H1 (cell line): Measurements from ENCODE around the gene MAPK8IP3. TPM values are rescaled to one million over a fixed set of nuclear protein-coding genes. Genes with fewer than 3 reads are reported as not detected.

ENCODE experiments used
- E2F6 ChIP-seq: IDR thresholded peaks from 2 replicates; pipeline ENCODE4 v1.6.1; 2012; ENCODE audit warnings: inconsistent platforms
- GABPA ChIP-seq: IDR thresholded peaks from 2 replicates; pipeline ENCODE4 v1.6.1; 2011; ENCODE audit warnings: mild to moderate bottlenecking, low read length, moderate library complexity, borderline replicate concordance; ENCODE audit not compliant: insufficient read depth
- KDM4A ChIP-seq: IDR thresholded peaks from one replicate; pipeline ENCODE4 v1.7.1; 2012; ENCODE audit warnings: low read depth, mild to moderate bottlenecking, moderate library complexity, low read length, inconsistent platforms; ENCODE audit not compliant: severe bottlenecking
- SIRT6 ChIP-seq: IDR thresholded peaks from one replicate; pipeline ENCODE4 v1.7.1; 2012; ENCODE audit warnings: low read length, inconsistent platforms
- SP4 ChIP-seq: IDR thresholded peaks from 2 replicates; pipeline ENCODE4 v1.6.1; 2012; ENCODE audit warnings: low read length, inconsistent platforms
- TAF1 ChIP-seq: IDR thresholded peaks from 2 replicates; pipeline ENCODE4 v1.6.1; 2011; ENCODE audit warnings: mild to moderate bottlenecking, low read depth, low read length
- TAF7 ChIP-seq: optimal IDR thresholded peaks from 2 replicates; pipeline ENCODE3; 2011; ENCODE audit warnings: low read depth, mild to moderate bottlenecking, inconsistent platforms, low read length, moderate library complexity, borderline replicate concordance
- polyA plus RNA-seq, 7 experiments: library from polyadenylated mRNA; depleted of rRNA in 3 of 7; stranded (reverse) in 5 of 7; unstranded in 2 of 7; fragments of >200 nt in 5 of 7; fragments of 200-250 nt in 2 of 7; gene quantifications; 1 replicate in 5 of 7; 2 replicates in 1 of 7; 4 replicates in 1 of 7; pipeline versions ENCODE4 v1.2.1 to v1.2.3, GENCODE V29; 2011 to 2013; ENCODE audit warnings: missing spikeins in 2 of 7, mixed read lengths in 2 of 7
- total RNA-seq: library from RNA; stranded (reverse); fragmentation: NEBNext Ultra II Directional; extraction: Animal tissue kit (Norgen Biotek cat#: 25700); gene quantifications from 2 replicates; pipeline ENCODE4 v1.2.1, GENCODE V29; 2021
- TF ChIP-seq, protein P1 (sequence below), 3 experiments: IDR thresholded peaks; 1 replicate in 2 of 3; 2 replicates in 1 of 3; pipeline versions ENCODE4 v1.5.1 to v1.6.1; 2011; ENCODE audit warnings: low read length in 3 of 3, mild to moderate bottlenecking in 3 of 3, inconsistent platforms in 2 of 3, low read depth in 1 of 3, moderate library complexity in 1 of 3; ENCODE audit not compliant: insufficient read depth in 1 of 3; ENCODE audit errors: control extremely low read depth in 1 of 3

The MAPK8IP3 gene
- total and polyA plus RNA-seq, 2 of the 8 experiments (the other 6 are each of a cell fraction or from before 2014, with no cell fraction given), result 16.9 to 43.4 TPM

DNA sequence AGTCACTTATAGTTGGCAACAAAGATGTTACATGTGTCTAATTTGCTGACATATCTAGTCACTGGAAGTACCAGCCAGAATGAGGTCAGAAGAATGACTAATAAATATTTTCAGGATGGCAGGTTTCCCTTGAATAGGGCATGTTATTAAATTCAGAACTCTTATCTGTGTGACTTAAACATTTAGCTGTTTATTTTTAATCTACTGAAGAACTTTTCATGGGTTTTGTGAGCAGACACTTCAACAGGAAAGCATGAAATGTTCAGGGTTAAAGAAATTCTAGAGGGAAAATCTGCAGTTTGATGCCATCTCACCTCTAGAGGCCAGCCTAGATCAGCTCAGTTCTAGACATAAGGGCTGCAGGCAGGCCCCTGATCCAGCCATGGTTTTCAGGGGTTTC lies 14.7 kb upstream of the MAPK8IP3 start (continued):
- TF ChIP-seq E2F6 (no peak), TAF1 (no peak), SP4 (no peak), KDM4A (no peak), TAF7 (no peak), GABPA (no peak), SIRT6 (no peak)
- TF ChIP-seq, protein P1, sequence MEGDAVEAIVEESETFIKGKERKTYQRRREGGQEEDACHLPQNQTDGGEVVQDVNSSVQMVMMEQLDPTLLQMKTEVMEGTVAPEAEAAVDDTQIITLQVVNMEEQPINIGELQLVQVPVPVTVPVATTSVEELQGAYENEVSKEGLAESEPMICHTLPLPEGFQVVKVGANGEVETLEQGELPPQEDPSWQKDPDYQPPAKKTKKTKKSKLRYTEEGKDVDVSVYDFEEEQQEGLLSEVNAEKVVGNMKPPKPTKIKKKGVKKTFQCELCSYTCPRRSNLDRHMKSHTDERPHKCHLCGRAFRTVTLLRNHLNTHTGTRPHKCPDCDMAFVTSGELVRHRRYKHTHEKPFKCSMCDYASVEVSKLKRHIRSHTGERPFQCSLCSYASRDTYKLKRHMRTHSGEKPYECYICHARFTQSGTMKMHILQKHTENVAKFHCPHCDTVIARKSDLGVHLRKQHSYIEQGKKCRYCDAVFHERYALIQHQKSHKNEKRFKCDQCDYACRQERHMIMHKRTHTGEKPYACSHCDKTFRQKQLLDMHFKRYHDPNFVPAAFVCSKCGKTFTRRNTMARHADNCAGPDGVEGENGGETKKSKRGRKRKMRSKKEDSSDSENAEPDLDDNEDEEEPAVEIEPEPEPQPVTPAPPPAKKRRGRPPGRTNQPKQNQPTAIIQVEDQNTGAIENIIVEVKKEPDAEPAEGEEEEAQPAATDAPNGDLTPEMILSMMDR (IDR thresholded peaks at IDR 0.05; ENCODE audit: control extremely low read depth in 1 of 3, insufficient read depth in 1 of 3, low read depth in 1 of 3, low read length in 3 of 3), result no peak
